ENCODE measurements around the gene MAST4.

MAST4 gene

DNA sequence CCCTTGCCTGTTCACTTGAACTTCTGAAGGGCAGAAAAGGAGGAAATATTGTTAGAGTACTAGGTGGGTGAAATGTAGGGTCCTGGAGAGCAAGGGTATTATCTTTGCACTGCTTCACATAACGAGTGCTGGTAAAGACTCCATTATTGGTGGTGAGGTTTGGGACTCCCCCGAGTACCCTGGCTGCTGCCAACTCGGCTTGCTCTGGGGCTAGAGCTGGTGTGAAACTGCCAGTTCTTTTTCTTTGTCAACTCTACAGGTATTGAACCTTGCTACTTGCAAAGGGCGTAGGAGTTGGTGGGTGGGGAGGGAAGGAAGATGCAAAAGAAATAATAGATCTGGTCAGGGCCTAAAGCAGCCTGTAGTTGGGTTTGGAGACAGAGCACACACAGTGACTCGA, 16.0 kb downstream of the MAST4 start:
- H3K79me2 ChIP-seq (ENCODE audit: low read length) = no peaks in the 10 kb centered on the region
- TF ChIP-seq EZH2phosphoT487 (IDR thresholded peaks at IDR 0.05; ENCODE audit: low read depth) = no peak
- TF ChIP-seq, protein P1, sequence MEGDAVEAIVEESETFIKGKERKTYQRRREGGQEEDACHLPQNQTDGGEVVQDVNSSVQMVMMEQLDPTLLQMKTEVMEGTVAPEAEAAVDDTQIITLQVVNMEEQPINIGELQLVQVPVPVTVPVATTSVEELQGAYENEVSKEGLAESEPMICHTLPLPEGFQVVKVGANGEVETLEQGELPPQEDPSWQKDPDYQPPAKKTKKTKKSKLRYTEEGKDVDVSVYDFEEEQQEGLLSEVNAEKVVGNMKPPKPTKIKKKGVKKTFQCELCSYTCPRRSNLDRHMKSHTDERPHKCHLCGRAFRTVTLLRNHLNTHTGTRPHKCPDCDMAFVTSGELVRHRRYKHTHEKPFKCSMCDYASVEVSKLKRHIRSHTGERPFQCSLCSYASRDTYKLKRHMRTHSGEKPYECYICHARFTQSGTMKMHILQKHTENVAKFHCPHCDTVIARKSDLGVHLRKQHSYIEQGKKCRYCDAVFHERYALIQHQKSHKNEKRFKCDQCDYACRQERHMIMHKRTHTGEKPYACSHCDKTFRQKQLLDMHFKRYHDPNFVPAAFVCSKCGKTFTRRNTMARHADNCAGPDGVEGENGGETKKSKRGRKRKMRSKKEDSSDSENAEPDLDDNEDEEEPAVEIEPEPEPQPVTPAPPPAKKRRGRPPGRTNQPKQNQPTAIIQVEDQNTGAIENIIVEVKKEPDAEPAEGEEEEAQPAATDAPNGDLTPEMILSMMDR (IDR thresholded peaks at IDR 0.05; ENCODE audit: low read depth, low read length) = no peak
- H3K9me3 ChIP-seq (ENCODE audit: insufficient read depth, low read length) = no peaks in the 10 kb centered on the region
- peaks cover 8% of the 10 kb centered on the region for H3K4me1 ChIP-seq (ENCODE audit: low read length)
- H2AFZ ChIP-seq (ENCODE audit: low read depth, low read length) = no peak overlapping the region
- no peak overlapping the region for H3K4me2 ChIP-seq (ENCODE audit: low read length)
- no peak overlapping the region for H3K9ac ChIP-seq (ENCODE audit: low read length)
- H4K20me1 ChIP-seq (ENCODE audit: insufficient read depth, low read length) = no peaks in the 10 kb centered on the region
- no peak overlapping the region for H3K27ac ChIP-seq (ENCODE audit: low read length)
- no peak overlapping the region for H3K4me3 ChIP-seq (ENCODE audit: low read length)
- no peaks in the 10 kb centered on the region for H3K36me3 ChIP-seq (replicated peaks; ENCODE audit: low read depth, low read length)
- peaks cover under 1% of the 10 kb centered on the region for H3K27me3 ChIP-seq (ENCODE audit: low read depth, low read length)

DNA sequence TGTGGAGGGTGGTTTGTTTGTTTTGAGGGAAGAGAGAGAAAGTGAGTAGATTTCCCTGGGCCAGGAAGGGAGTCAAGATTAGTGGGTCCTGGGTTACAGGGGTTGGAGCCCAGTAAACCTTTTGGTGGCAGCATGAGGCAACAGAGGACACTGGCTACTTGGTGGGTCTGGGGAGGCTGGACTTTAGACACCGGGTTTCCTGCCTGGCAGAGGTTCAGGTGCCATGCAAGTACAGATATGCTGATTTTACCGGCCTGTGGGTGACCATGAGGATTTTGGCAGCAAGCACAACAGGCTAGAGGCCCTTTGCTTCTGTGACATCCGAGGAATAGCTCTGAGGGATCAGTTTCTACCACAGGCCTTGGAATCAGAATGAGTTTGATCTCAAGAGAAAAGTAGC, 18.9 kb downstream of the MAST4 start:
- Histone ChIP-seq H3K4me3 (ENCODE audit: low read length) (no peak overlapping the region), H3K4me1 (ENCODE audit: low read length) (peaks cover 27% of the 10 kb centered on the region), H4K20me1 (ENCODE audit: insufficient read depth, low read length) (no peaks in the 10 kb centered on the region), H3K36me3 (replicated peaks; ENCODE audit: low read depth, low read length) (no peaks in the 10 kb centered on the region), H3K9me3 (ENCODE audit: insufficient read depth, low read length) (no peaks in the 10 kb centered on the region), H3K27me3 (ENCODE audit: low read depth, low read length) (peaks cover 1% of the 10 kb centered on the region), H3K9ac (ENCODE audit: low read length) (no peak overlapping the region), H3K4me2 (ENCODE audit: low read length) (no peak overlapping the region), H2AFZ (ENCODE audit: low read depth, low read length) (no peak overlapping the region), H3K79me2 (ENCODE audit: low read length) (no peaks in the 10 kb centered on the region), H3K27ac (ENCODE audit: low read length) (no peak overlapping the region)
- TF ChIP-seq, protein P1 (IDR thresholded peaks at IDR 0.05; ENCODE audit: low read depth, low read length) = no peak
- no peak for TF ChIP-seq EZH2phosphoT487 (IDR thresholded peaks at IDR 0.05; ENCODE audit: low read depth)

DNA sequence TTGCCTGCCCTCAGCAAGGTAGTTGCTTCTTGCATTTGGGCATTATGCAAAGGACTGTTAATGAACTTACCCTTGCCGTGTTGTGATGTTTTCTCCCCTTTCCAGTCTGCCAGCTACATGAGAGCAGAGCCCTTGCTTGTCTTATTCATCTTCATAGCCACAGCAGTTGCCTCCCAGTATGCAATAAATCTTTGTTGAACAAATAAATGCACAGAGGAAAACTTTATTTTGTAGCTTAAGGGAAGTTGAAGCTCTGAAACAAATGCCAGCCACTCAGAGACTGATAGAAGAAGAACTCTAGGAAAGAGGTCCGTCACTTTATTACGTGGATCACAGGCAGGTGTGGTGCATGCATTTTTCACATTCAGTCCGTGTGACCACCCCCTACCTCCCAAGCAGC, 19.7 kb downstream of the MAST4 start:
- peaks cover 7% of the 10 kb centered on the region for H3K27me3 ChIP-seq (ENCODE audit: low read depth, low read length)
- H3K79me2 ChIP-seq (ENCODE audit: low read length) = no peaks in the 10 kb centered on the region
- H3K27ac ChIP-seq (ENCODE audit: low read length) = no peak overlapping the region
- H3K36me3 ChIP-seq (replicated peaks; ENCODE audit: low read depth, low read length) = no peaks in the 10 kb centered on the region
- H3K9ac ChIP-seq (ENCODE audit: low read length) = no peak overlapping the region
- peaks cover 27% of the 10 kb centered on the region for H3K4me1 ChIP-seq (ENCODE audit: low read length)
- H3K4me3 ChIP-seq (ENCODE audit: low read length) = no peak overlapping the region
- no peaks in the 10 kb centered on the region for H4K20me1 ChIP-seq (ENCODE audit: insufficient read depth, low read length)
- H2AFZ ChIP-seq (ENCODE audit: low read depth, low read length) = no peak overlapping the region
- no peaks in the 10 kb centered on the region for H3K9me3 ChIP-seq (ENCODE audit: insufficient read depth, low read length)
- H3K4me2 ChIP-seq (ENCODE audit: low read length) = no peak overlapping the region
- TF ChIP-seq, protein P1 (IDR thresholded peaks at IDR 0.05; ENCODE audit: low read depth, low read length) = no peak
- no peak for TF ChIP-seq EZH2phosphoT487 (IDR thresholded peaks at IDR 0.05; ENCODE audit: low read depth)

DNA sequence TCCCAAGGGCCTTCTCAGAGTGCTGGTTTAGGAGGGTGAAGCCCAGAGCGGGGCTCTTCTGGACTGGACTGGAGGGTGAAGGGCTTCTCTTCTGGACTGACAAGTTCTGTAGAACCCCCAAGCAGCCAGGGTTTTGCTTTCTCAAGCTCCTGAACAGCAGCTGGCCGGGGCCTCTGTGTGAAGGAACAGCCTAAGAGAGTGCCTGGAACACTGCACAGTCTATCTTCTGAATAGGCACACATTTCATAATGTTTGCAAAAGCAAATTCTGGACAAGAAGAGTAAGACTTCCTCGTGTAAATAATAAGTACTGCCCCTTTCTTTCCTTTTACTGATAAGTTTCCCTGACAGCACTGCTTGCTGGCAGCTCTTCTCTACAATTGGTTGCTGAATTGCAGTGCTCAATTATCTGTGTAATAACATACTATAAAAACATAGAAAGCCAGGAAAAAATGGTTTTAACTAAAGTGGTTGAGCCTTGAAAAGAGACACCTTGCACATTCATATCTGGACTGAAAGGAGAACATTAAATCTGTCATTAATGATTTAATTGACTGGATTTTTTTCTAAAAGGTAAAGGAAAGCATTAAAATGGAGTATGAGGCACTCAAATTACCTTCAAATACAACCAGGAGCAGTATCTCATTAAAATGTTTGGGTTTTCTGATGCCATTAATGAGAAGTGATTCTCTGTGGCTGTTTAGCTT, 20.5 kb downstream of the MAST4 start:
- Histone ChIP-seq H3K4me2 (ENCODE audit: low read length) (peak overlapping the region; percentile 68), H3K9ac (ENCODE audit: low read length) (no peak overlapping the region), H3K27me3 (ENCODE audit: low read depth, low read length) (peaks cover 7% of the 10 kb centered on the region), H3K79me2 (ENCODE audit: low read length) (no peaks in the 10 kb centered on the region), H2AFZ (ENCODE audit: low read depth, low read length) (no peak overlapping the region), H3K4me3 (ENCODE audit: low read length) (no peak overlapping the region), H3K9me3 (ENCODE audit: insufficient read depth, low read length) (no peaks in the 10 kb centered on the region), H3K36me3 (replicated peaks; ENCODE audit: low read depth, low read length) (no peaks in the 10 kb centered on the region), H3K4me1 (ENCODE audit: low read length) (peaks cover 27% of the 10 kb centered on the region), H3K27ac (ENCODE audit: low read length) (no peak overlapping the region), H4K20me1 (ENCODE audit: insufficient read depth, low read length) (no peaks in the 10 kb centered on the region)
- TF ChIP-seq EZH2phosphoT487 (IDR thresholded peaks at IDR 0.05; ENCODE audit: low read depth) = no peak
- TF ChIP-seq, protein P1 (IDR thresholded peaks at IDR 0.05; ENCODE audit: low read depth, low read length) = no peak

All from OCI-LY3 (cell line).